Right kidney (tissue), 1 donor: ENCODE measurements around the gene FN3KRP.
A peak's percentile ranks its signal among the peaks of the same experiment; 100 is the strongest.
"Not testable (repeated sequence)": the region's sequence is repeated elsewhere in the genome, so short reads cannot be mapped to it uniquely, and the experiment has no call there.

Experiments
- DNase-seq: peaks from one replicate; pipeline ENCODE4 v3.0.0-alpha.2; 2016

Gene FN3KRP

DNA sequence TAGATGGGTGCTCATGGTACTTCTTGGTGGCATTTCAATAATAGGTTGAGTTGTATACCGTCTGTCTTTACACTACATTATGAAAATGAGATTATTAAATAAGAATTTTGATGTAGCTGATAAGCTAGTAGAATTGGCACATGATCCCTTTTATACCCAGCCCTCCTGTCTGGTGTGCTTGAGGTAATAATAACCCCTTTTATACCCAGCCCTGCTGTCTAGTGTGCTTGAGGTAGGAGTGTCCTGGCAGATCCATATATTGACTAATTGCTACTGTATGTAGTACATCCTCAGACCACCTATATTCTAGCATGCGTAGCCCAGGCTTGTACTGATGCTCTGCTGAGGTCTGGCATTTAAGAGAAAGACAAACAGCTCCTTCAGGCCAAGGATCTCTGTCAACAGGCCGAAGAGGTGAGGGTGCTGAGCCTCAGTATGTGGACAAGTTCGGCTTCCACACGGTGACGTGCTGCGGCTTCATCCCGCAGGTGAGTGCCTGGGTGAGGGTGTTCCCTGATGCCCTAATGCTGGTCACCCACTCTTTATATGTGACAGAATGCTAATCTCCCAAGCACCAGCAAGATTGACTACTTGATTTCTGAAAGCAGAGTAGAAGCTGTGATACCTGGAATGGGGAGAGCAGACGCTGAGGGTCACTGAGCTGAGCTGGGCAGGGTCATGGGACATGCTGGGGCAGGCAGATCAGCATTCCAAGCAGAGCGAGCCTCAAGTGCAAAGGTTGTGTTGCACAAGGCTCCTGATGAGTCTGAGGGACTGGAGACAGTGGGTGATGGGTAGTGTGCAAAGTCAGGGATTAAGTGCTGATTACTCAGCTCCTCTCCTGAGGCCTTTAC lies 24.6 kb downstream of the FN3KRP start:
- DNase-seq, result no peak

DNA sequence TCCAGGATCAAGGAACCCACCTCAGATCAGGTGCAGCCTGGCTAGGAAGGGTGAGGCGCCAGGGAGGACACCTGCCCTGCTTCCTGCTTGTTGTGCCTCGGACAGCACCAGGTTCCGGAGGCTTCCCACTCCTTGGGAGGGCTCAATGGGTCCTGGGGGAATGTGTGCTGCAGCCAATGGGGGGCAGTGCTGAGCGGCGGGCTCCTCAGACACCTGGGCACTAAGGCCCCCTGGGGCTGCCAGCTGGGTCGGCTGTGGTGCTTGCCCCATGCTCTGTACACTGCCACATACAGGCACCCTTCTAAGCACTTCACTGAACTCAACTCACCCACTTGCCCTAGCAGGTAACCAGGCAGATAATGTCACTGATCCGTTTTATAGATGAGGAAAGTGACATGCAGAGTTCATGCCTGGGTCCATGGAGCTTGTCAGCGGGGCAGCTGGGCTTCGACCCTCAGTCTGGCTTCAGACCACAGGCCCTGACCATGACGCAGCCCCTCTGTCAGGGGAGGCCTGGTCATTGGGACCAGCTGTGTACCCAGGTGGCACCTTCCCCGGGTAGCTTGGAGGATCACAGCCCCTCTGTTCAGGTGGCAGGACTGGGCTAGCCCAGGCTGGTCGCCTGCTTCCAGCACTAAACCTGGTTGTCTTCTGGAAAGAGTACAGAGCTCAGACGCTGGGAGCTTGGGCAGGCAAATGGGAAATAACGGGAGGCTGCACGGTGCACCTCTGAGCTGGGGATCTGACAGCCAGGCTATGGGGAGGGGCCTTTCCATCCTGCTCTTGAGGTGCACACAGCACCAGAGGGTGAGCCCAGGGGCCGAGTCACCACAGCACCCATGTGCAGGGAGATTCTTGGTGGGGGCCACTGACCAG lies 27.1 kb downstream of the FN3KRP start:
- DNase-seq, result no peak

DNA sequence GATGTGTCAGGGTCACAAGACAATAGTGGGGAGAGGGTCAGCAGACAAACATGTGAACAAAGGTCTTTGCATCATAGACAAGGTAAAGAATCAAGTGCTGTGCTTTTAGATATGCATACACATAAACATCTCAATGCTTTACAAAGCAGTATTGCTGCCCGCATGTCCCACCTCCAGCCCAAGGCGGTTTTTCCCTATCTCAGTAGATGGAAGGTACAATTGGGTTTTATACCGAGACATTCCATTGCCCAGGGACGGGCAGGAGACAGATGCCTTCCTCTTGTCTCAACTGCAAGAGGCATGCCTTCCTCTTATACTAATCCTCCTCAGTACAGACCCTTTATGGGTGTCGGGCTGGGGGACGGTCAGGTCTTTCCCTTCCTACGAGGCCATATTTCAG lies 28.2 kb downstream of the FN3KRP start:
- not testable (repeated sequence) for DNase-seq

DNA sequence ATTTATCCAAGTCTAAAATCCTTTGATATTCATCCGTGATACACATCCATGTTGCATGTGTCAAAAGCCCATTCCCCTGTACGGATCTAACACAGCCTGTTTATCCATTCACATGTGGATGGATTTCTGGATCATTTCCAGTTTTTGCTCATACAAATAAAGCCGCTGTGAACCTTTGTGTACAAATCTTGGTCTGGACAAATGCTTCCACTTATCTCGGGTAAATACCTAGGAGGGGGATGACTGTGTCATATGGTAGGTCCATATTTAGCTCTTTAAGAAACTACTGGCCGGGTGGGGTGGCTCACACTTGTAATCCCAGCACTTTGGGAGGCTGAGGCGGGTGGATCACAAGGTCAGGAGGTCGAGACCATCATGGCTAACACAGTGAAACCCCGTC lies 29.0 kb downstream of the FN3KRP start:
- no peak for DNase-seq

- DNase-seq, result no peak
Observed at GRCh38 chr17:82748756-82749155, 32.2 kb downstream of the FN3KRP start.

DNA sequence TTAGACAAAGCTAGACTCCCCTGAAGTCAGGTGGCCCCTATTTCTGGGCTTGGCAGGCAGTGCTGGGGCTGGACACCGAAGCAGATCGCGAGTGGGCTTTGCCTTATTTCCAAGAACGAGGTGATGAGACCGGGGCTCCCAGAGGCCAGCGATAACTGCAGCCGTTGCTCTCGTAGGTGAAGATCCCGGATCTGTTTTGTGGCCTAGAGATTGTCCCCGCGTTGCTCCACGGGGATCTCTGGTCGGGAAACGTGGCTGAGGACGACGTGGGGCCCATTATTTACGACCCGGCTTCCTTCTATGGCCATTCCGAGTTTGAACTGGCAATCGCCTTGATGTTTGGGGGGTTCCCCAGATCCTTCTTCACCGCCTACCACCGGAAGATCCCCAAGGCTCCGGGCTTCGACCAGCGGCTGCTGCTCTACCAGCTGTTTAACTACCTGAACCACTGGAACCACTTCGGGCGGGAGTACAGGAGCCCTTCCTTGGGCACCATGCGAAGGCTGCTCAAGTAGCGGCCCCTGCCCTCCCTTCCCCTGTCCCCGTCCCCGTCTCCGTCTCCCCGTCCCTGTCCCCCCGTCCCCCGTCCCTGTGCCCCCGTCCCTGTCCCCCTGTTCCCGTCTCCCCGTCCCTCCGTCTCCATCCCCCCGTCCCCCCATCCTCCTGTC lies 33.9 kb downstream of the FN3KRP start:
- no peak for DNase-seq

DNA sequence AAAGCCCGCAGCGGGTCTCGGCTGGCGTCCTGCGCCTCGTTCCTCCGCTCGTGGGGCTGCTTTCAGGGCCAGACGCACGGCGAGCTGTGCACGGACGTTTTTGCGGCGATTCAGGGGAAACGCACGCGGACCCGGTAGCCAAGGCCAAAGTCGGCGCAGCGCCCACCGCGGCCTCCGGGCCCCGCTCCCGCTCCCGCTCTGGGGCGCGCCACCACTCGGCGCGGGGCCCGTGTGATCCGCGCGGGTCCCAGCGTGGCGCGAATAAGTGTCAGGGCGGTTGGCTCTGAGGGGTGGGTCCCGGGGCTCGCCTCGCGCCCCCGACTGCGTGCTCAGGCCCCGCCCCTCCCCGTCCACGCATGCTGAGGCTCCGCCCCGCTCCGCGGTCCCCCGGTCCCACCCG lies 34.7 kb downstream of the FN3KRP start:
- DNase-seq, result peak; percentile 86

DNA sequence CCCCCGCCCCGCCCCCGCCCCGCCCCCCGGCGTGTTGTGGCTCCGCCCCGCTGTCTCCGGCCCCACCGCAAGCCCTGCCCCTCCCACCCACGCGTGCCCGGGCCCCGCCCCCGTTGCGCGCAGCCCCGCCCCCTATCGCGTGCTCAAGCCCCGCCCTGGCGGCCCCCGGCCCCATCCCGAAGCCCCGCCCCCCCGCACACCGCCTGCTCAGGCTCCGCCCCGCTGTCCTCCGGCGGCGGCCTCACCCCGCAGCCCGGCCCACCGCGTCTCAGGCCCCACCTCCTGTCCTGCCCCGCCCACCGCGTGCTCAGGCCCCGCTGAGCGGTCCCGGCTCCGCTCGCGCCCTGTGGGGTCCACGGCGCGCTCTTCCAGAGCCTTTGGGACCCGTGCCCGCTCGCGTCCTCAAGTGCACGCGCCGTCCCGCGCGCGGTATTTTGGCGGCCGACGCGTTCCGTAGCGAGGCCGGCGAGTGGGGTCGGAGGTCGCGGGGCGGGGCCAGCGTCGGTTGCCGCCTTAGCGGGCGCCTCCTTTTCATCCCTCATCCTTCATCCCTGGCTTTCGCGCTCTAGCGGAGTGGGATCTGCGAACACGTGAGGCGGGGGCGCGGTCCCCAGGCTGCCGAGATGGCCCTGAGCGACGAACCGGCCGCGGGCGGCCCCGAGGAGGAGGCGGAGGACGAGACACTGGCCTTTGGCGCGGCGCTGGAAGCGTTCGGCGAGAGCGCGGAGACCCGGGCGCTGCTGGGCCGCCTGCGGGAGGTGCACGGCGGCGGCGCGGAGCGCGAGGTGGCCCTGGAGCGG lies 35.3 kb downstream of the FN3KRP start, which contains the start of gene TBCD:
TBCD (plus strand) TSS at position 495 of the 800 bp plus-strand sequence; CDS start at position 624, 129 bp downstream.
- DNase-seq, result peak; percentile 99

GRCh38 chr17:82752371-82753200 lies 36.1 kb downstream of the FN3KRP start:
- DNase-seq, result peak; percentile 62

GRCh38 chr17:82753201-82753464 lies 36.6 kb downstream of the FN3KRP start:
- DNase-seq, result no peak

- peak; percentile 64 for DNase-seq
Observed at GRCh38 chr17:82754297-82755208, 38.0 kb downstream of the FN3KRP start.

DNA sequence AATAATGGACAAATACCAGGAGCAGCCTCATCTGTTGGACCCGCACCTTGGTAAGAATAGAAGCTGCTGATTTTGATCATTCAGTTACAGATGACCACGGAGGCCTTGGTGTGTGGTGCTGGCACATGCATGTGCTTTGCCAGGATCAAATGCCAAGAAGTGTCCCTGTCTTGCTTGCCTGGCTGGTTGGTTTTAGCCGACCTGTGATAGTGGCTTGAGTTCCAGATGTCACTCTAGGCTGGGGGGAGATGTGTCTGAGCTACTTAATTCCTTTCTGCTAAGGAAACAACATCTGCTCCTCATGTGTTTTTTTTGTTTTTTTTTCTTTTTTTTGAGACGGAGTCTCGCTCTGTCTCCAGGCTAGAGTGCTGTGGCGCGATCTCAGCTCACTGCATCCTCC lies 39.7 kb downstream of the FN3KRP start:
- DNase-seq, result no peak

- no peak for DNase-seq
Observed at GRCh38 chr17:82765371-82765770, 48.9 kb downstream of the FN3KRP start.

GRCh38 chr17:82767041-82767754 lies 50.7 kb downstream of the FN3KRP start:
- DNase-seq, result peak; percentile 34

GRCh38 chr17:82769041-82769440 lies 52.5 kb downstream of the FN3KRP start:
- no peak for DNase-seq

- DNase-seq, result no peak
Observed at GRCh38 chr17:82772026-82772425, 55.5 kb downstream of the FN3KRP start.

DNA sequence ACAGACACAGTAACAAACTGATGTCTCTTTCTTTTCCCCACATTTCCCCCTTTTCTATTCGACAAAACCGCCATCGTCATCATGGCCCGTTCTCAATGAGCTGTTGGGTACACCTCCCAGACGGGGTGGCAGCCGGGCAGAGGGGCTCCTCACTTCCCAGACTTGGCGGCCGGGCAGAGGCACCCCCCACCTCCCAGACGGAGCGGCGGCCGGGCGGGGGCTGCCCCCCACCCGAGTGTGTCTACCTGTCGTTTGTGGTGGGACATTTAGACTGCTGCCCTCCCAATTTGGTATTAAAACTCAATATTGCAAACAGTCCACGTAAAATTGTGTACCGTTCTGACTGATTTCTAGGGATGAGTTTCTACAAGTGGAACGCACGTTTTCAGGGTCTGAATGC lies 58.0 kb downstream of the FN3KRP start:
- not testable (repeated sequence) for DNase-seq

- peak; percentile 70 for DNase-seq
Observed at GRCh38 chr17:82775001-82775823, 58.7 kb downstream of the FN3KRP start.
